K562 (cell line): ENCODE data around the gene SAPCD1. TPM values are rescaled to one million over a fixed set of nuclear protein-coding genes. Genes with fewer than 3 reads are reported as not detected.

ENCODE experiments used
- GTF3C2 ChIP-seq: IDR thresholded peaks from 3 replicates; pipeline ENCODE4 v1.6.1; 2011; ENCODE audit warnings: borderline replicate concordance, mild to moderate bottlenecking, moderate library complexity; ENCODE audit not compliant: insufficient read length; ENCODE audit errors: extremely low read depth
- HMGXB4 ChIP-seq: sonication (generic); formaldehyde crosslinking; IDR thresholded peaks from 2 replicates; pipeline ENCODE4 v1.8.1; 2023; ENCODE audit warnings: mild to moderate bottlenecking, missing genetic modification reagents
- HNRNPUL1 ChIP-seq: fragments of 200-400 bp; formaldehyde crosslinking; IDR thresholded peaks from 2 replicates; pipeline ENCODE4 v1.6.1; 2017; ENCODE audit warnings: low read length
- KLF10 ChIP-seq: fragments of 250-450 bp; sonication (Bioruptor Pico); IDR thresholded peaks from 2 replicates; pipeline ENCODE4 v1.6.1; 2021; ENCODE audit warnings: matching md5 sums
- MAFK ChIP-seq: IDR thresholded peaks from 2 replicates; pipeline ENCODE4 v1.6.1; 2011; ENCODE audit warnings: low read length, improper control_type of control experiment
- PCBP1 ChIP-seq: fragments of 200-400 bp; formaldehyde crosslinking; IDR thresholded peaks from 2 replicates; pipeline ENCODE4 v1.6.1; 2018; ENCODE audit warnings: mild to moderate bottlenecking, low read depth, low read length; ENCODE audit not compliant: poor library complexity, severe bottlenecking
- RBM22 ChIP-seq: fragments of 200-400 bp; formaldehyde crosslinking; IDR thresholded peaks from 2 replicates; pipeline ENCODE4 v1.6.1; 2018; ENCODE audit warnings: low read length, low read depth; ENCODE audit not compliant: poor library complexity, severe bottlenecking
- TAF1 ChIP-seq: IDR thresholded peaks from 2 replicates; pipeline ENCODE4 v1.6.1; 2011; ENCODE audit warnings: mild to moderate bottlenecking, low read length, moderate library complexity; ENCODE audit not compliant: insufficient read depth, control insufficient read depth, severe bottlenecking; ENCODE audit errors: extremely low read depth
- TAF15 ChIP-seq: fragments of 200-400 bp; formaldehyde crosslinking; IDR thresholded peaks from 2 replicates; pipeline ENCODE4 v1.6.1; 2017; ENCODE audit warnings: mild to moderate bottlenecking, low read depth, low read length, moderate library complexity
- USF1 ChIP-seq: sonication (generic); formaldehyde crosslinking; IDR thresholded peaks from 2 replicates; pipeline ENCODE4 v1.9.0; 2022; ENCODE audit warnings: mild to moderate bottlenecking, missing genetic modification reagents
- ZBTB11 ChIP-seq, 3 experiments: fragments of 200-800 bp in 1 of 3; fragments of 250-450 bp in 1 of 3; fragments of 450-650 bp in 1 of 3; sonication (Bioruptor Pico) in 1 of 3; sonication (Bioruptor generic) in 1 of 3; formaldehyde crosslinking in 1 of 3; IDR thresholded peaks; 2 replicates each; pipeline versions ENCODE4 v1.6.1 to v1.8.0; 2016 to 2022; ENCODE audit warnings: mild to moderate bottlenecking in 2 of 3, missing genetic modification characterization in 2 of 3, missing compliant biosample characterization in 1 of 3, moderate library complexity in 1 of 3
- ZFP36 ChIP-seq: fragments of 150-350 bp; IDR thresholded peaks from 2 replicates; pipeline ENCODE4 v1.6.1; 2018; ENCODE audit warnings: low read length, low read depth; ENCODE audit not compliant: partially characterized antibody
- ZNF143 ChIP-seq: sonication (generic); formaldehyde crosslinking; IDR thresholded peaks from 2 replicates; pipeline ENCODE4 v1.9.0; 2022; ENCODE audit warnings: mild to moderate bottlenecking, missing genetic modification reagents
- ZNF740 ChIP-seq, 3 experiments: fragments of 200-800 bp in 1 of 3; sonication (Bioruptor generic) in 1 of 3; sonication (generic) in 1 of 3; formaldehyde crosslinking in 1 of 3; IDR thresholded peaks; 2 replicates each; pipeline versions ENCODE4 v1.6.1 to v1.8.0; 2016 to 2022; ENCODE audit warnings: mild to moderate bottlenecking in 2 of 3, missing compliant biosample characterization in 2 of 3, missing genetic modification characterization in 2 of 3, missing genetic modification reagents in 1 of 3
- polyA plus RNA-seq, 8 experiments: library from polyadenylated mRNA; depleted of rRNA in 4 of 8; stranded (reverse) in 5 of 8; unstranded in 3 of 8; fragments of >200 nt; fragmentation: Nextera tagmentation in 2 of 8; fragmentation: Illumina TruSeq in 1 of 8; extraction: Ambion mirVana in 2 of 8; extraction: Trizol in 1 of 8; gene quantifications; 2 replicates each; pipeline versions ENCODE4 v1.2.1 to v1.2.3, GENCODE V29; 2011 to 2014; ENCODE audit warnings: inconsistent platforms in 1 of 8, missing spikeins in 1 of 8
- total RNA-seq, 7 experiments: library from RNA; depleted of rRNA in 6 of 7; stranded (reverse); fragments of >200 nt in 6 of 7; fragmentation: Illumina TruSeq in 2 of 7; extraction: Trizol in 2 of 7; gene quantifications; 2 replicates each; pipeline versions ENCODE4 v1.2.1 to v1.2.3, GENCODE V29; 2011 to 2021; ENCODE audit warnings: low replicate concordance in 1 of 7

Gene SAPCD1
- total and polyA plus RNA-seq, 9 of the 15 experiments (the other 6 are each of a cell fraction or from before 2014, with no cell fraction given), result 2.6 to 30.2 (median 7.4) TPM

- peak in 1 of 3 experiments; percentile 54; a peak in 2 of 6 replicates for TF ChIP-seq ZBTB11 (CRISPR knock-in tag; IDR thresholded peaks at IDR 0.05)
- TF ChIP-seq MAFK, result peak; percentile 6; the same call in 1 of the 2 replicates
- peak; percentile 13 for TF ChIP-seq ZNF143
- 0 out of 2 replicates have a peak, but pooled peaks have one; percentile 40 for TF ChIP-seq ZNF740 (CRISPR knock-in tag; IDR thresholded peaks at IDR 0.05)
- no peak for TF ChIP-seq ZNF740 (tag; IDR thresholded peaks at IDR 0.05)
- peak; percentile 98 for TF ChIP-seq RBM22
- TF ChIP-seq TAF1, result peak; percentile 39
- peak; percentile 7 for TF ChIP-seq ZFP36
- TF ChIP-seq HNRNPUL1, result peak; percentile 84
- TF ChIP-seq HMGXB4 (CRISPR knock-in tag), result peak; percentile 15; the same call in 1 of the 2 replicates
- 0 out of 2 replicates have a peak, but pooled peaks have one; percentile 6 for TF ChIP-seq USF1 (CRISPR knock-in tag)
- no peak for TF ChIP-seq GTF3C2
- no peak for TF ChIP-seq KLF10
- TF ChIP-seq TAF15, result 0 out of 2 replicates have a peak, but pooled peaks have one; percentile 63
- TF ChIP-seq PCBP1, result peak; percentile 95
Measured at GRCh38 chr6:31728767-31729514, 33.5 kb upstream of the SAPCD1 start, which contains the start of gene DDAH2 (continued).
